Activated gamma-delta T cell treated with anti-CD3 and anti-CD28 coated beads, Interleukin-2, amount 50 U/mL, for 16 hours (primary cell): ENCODE data around the gene LRIG1.
"Not testable (repeated sequence)": the region's sequence is repeated elsewhere in the genome, so short reads cannot be mapped to it uniquely, and the experiment has no call there.

Experiments used
- DNase-seq: peaks from one replicate; pipeline ENCODE4 v3.0.0-alpha.2; 2020; ENCODE audit warnings: low read depth

LRIG1 gene

DNA sequence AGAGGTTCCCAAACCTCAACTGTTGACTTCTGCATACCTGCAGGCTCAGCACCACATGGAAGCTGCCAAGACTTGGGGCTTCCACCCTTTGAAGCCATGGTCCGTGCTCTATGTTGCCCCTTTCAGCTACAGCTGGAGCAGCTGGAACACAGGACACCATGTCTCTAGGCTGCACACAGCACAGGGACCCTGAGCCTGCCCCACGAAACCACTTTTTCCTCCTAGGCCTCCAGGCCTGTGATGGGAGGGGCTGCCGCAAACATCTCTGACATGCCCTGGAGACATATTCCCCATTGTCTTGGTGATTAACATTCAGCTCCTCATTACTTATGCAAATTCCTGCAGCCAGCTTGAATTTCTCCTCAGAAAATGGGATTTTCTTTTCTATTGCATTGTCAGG, 78.9 kb downstream of the LRIG1 start:
- not testable (repeated sequence) for DNase-seq

DNA sequence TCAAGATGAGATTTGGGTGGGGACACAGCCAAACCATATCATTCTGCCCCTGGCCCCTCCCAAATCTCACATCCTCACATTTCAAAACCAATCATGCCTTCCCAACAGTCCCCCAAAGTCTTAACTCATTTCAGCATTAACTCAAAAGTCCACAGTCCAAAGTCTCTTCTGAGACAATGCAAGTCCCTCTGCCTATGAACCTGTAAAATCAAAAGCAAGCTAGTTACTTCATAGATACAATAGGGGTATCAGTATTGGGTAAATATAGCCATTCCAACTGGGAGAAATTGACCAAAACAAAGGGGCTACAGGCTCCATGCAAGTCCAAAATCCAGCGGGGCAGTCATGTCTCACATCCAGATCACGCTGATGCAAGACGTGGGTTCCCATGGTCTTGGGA, 79.7 kb downstream of the LRIG1 start:
- DNase-seq: not testable (repeated sequence)

DNA sequence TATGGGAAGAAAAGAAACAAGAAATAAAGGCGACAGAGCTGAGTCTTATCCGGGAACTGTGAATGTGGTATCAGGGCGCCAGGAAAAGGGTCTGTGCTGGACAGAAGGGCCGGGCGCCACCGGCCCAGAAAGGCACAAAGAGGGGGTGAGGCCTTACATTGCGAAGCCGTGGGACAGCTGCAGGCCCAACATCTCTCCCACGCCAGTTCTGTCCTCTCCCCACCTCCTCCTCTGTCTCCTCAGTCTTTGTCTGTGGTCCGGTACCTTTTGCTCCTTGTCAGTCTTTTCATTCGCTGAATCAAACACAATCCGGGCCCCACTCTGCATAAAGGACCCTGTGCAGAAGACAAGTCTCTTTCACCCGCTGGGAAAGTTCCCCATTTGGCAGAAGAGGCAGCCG, 81.8 kb downstream of the LRIG1 start:
- DNase-seq: no peak

DNA sequence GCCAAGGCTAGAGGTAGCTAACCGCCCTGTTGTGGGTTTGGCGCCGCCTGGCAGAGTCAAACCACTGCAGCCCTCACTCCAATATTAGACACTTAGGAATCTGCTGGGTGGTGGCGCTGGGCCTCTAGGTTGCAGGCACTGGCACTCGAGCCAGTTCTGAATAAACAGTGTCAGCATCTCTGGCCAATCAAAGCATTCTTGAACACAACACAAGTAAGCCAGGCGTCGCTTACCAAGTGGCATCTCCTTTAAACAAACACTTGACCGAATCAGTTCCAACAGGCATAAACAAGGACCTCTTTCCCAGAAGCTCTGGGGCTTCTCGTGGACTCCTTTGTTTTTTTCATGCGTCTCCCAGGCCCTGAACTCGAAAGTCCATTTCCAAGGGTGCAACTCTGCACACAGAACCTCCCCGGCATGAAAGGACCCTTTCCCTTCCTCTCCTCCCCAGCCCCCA, 82.3 kb downstream of the LRIG1 start:
- no peak for DNase-seq

DNA sequence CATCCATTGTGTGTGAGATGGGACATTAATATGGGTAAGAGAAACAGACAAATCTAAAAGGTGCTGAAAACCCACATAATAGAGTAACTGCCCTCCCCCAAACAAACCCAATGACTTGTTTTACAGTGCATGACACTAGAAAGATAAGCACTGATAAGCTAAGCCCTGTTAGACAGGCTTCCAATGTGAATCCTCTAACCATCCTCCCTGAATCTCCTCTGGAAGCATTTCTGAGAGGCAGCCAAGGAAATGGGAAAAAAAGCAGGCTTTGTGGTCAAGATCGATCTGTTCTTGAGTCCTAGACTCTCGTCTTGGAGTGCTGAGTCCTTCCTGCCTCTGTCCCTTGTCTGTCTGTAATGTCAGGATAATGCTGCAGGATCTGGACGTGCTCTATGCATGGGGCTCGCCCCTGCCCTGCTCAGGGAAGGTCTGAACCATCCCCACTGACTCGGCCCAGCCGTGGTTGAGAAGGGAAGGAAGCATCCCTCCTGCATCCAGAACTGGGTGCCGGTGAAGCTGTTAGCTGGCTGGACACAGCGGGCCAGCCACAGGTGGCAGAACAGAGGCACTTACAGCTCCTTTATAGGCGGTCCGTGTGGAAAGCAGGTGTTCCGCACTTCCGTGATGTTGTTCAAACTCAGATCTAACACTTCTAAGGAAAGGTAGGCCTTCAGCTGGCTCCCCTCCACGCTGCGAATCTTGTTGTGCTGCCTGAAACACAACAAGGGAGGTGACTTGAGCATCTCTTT, 84.1 kb downstream of the LRIG1 start:
- no peak for DNase-seq

DNA sequence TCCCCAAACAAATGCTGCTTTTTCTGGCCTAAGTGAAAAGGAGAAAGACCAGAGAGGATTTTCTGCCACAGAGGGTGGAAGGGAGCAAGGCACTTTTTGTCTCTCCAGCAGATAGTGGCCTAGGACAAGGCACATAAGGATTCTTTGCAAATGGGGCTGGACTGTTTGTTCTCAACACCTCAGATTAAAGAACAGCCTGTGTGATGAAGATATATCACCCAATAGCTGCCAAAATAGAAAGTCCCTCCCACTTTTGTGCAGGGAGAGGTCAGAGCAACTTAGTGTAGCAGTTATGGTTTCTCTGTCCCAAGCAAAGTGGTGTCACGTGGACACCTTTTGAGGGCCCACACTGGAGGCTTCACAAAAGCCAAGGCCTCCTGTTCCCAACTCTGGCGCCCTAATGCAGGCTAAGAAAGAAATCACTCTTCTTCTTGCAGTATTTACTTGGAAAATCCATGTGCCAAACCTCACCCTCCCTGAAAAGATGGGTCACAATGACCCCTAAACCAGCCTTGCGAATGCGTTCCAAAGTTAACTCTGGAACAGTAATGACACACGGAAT, 84.9 kb downstream of the LRIG1 start:
- no peak for DNase-seq

DNA sequence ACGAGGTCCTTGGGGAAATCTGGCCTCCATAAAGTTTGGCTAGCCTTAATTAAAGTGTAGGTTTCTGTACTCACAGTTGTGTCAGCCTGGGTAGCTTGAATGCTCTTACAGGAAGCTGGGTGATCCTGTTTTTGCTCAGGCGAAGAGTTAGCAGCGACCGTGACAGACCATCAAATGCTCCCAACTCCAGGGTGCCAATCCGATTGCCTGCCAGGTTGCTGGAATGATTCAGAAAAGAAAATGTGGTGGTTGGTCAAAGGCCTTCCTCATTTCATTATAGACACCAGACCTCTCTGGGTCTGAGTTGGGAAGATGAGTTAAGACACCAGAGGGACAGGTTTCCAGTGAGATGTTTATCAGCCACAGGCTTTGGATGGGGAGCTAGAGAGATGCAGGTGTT, 86.0 kb downstream of the LRIG1 start:
- DNase-seq: no peak

DNA sequence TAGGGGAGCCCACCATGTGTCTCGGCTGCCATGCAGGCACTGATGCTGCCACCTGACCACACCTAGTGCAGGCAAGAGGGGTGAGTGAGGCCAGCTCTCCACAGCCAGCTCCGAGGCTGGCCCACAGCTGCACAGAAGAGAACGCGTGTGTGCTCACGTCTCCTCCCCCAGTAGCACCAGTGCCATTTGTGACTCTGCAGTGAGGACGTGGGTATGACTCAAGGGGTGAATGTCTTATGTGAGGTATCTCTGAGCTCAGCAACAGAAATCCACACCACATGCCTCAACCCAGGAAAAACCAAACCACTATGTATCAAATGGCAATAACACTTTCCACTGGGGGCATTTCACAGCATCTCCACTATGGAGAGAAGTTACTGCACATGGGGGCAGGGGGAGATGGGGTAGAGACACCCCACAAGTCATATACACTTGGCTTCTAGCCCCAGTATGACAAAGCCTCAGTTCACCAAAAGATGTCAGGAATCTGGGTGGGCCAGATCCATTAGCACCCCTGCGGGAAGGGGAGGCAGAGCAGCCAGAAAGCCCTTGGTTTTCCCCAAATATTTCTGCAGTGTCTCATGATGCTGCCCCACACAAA, 87.6 kb downstream of the LRIG1 start:
- DNase-seq: no peak

DNA sequence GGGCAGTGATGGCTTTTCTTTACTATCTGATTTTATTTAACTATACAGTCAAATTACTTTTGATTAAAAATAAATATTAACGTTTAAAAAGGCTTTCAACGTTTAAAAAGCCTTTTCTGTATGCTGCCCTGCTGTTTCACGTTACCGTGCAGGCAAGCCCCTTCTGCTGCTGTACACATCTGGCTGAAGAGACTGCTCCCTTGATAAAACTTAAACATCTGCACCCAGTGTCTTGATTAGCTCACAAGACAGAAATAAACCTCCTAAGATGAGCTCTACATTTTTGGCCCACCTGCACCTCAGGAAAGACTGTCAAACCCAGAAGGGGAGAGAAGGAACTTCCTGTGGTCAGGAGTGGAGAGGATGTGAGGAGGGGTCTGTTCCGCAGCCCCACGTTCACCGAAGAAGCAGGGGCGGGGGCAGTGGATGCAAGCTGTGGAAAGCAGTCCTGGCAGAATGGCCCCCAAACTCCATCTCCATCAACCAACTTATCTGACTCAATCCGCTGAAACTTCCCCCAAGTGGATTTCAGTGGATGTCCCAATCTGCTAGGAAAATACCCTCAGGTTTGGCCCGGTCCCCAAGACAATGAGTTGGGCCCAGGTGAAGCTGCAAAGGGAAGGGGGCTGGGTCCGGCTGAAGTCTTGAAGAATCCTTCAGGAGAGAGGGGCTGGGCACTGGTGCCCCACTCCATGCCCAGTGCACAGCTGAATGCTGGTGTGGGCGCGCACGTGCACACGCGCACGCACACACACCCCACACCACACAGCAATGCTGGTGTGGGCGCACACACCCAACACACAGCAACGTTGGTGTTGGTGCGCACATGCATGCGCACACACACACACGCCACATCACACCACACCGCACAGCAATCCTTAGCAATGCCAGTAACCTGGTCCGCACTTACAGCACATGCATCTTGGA, 88.6 kb downstream of the LRIG1 start:
- DNase-seq: no peak

DNA sequence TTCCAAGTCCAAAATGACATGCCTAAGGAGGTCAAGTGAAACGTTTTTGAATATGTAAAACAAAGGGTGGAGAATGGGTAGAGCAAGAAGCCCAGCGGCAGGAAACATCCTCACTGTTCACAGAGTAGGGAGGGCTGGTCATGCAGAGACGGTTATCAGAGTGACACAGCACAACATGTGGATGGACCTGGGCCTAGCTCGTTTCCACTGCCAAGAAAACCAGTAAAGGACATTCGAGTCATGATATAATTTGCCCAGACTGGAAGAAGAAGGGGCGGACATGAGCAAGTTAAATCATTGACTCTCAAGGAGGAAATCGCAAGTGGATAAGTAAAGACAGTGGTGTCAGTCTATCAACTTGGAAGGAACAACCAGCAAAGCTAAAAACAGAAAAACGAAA, 89.3 kb downstream of the LRIG1 start:
- DNase-seq: no peak

DNA sequence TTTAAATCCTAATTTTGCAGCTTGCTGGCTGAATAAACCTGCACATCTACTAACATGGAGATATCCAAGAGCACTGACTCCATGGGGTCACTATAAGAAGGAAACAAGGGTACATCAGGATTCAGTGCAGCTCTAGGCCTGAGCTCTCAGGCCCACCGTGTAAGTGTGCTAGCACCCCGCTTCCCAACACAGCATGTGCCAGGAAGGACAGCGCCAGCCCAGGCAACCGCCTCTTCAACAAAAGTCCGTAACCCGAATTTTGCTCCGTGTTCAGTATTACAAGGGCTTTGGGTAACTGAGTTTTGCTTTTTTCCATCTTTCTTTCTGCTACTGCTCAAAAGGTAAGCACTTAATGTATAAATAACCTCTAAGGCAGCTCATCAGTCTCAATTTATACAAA, 89.8 kb downstream of the LRIG1 start:
- DNase-seq: no peak

DNA sequence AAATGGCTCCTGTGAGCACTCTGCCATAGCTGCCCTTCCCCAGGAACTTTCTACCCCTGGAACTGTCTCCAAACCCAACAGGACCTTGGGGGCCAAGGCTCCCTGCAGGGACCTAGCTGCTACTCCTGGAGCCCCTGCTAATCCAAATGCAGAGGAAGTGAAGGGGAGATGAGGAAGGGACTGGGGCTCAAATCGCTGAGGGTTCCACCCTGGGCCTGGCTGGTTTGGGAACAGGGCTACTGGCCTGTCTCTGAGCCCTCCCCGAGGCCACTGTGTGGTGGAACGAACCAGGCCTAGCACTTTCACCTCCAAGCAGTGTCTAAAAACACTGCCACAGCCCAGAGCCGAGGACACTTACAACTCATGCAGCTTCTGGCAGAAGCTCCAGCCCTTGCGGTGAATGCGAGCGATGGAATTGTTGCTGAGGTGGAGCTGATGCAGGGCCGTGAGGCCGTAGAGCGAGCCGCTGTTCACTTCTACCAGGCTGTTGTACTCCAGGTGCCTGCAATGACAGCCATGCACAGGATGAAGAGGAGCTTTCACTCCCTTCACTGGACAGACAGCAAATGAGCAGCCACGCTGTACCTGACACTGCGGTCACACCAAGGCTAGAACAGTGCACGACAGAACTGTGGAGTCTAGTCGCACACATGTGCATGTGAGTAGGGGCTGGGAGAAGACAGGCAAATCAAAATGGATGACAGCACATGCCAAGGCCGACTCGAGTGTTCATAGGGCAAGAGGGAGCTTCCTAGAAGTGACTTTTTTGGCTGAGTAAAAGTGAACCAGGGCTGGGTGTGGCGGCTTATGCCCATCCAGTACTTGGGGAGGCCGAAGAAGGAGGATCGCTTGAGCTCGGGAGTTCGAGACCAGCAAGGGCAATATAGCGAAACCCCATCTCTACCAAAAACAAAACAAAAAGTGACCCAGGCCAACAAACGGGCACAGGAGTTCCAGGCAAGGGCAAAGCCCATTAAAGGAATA, 90.8 kb downstream of the LRIG1 start:
- no peak for DNase-seq

DNA sequence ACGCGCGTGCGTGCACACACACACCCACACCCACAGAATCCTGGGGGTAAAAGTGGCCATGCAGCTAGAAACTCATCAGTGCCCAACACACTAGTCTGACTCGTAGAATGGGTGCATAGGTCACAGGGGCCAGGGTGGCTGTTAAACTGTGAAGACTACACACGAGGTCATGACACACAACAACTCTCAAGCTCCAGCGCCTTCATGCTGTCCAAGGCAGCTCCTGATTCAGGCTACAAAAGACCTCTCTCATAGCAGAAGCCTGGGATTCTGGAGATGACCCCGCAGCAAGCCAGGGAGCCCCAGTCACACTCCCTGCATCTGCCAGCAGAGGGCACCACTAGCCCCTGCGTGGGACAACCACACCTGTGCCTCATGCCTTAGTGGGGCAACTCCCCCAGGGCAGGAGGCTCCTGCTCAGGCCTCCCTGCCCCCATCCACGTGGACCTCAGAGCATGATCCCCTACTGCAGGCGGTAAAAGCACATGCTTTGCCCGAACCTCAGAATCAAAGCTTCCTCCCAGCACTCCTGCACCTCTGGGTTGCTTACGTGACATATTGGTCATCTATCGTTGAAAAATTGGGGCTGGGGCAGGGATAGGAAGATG, 93.1 kb downstream of the LRIG1 start:
- peak; percentile 63 for DNase-seq

DNA sequence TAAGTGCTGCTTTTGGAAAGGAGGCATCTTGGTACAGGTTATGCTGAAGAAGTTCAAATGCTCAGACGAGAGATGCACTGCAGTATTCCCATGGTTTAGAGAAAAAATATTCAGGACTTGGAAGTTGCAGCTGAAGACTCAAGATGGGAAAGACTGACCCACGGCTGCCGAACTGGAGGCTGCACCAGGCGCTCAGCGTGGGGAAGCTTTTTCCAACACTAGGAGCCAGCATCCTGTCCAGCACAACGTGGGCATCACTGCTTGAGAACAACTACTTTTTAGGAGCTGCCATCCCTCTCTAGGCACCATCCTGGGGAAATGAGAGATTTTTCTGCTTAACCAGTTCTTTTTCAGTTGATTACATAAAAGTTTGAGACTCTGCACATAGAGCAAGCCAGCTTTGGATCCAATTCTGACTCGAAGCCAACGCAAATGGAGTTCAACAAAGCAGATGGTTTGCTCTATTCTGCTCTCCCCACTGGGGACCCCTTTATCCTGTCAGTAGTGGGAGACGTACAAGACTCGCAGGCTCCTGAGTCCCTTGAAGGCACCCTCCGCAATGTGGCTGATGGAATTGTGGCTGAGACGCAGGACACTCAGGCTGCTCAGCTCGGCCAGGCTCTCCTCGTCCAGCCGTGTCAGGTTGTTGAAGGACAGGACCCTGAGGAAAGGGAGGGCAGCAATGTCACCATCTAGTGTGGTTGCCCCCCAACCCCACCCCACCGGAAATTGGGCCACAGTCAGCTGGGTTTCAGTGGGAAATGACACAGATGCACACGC, 93.8 kb downstream of the LRIG1 start:
- no peak for DNase-seq

DNA sequence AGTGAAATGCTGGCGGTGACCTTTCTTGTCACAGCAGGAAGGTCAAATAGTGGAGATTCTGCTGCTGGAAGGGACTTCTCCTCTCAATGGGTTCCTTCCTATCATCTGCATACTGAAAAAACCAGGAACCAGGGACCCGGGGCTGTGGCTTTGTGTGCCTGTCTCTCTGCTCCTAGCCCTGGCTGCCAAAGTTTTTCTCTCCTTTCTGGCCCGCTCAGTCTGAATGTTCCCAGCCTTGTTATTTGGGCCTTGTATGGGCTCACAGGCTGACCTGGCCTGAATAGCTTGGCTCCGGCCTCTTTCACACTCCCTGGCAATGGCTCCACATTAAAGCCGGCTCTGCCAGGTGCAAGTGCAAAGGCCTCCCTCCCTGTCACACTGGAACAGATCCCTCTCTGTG, 94.7 kb downstream of the LRIG1 start:
- no peak for DNase-seq

DNA sequence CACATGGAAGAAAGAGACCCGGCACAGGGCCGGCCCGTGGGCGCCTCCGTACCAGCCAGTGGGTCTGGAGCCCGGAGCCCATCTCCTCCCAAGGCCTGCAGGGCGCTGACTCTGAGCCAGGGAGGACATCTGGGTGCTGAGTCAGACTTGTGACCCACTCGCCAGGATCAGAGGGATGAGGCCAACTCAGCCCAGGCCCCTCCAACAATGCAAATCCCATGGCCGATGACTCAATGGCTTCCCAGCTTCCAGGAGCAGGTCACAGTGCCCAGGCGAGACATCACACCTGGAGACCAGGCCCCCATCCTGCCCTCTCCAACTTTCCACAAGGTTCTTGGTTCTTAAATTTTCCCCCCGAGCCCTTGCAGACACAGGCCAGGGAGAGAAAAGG, 95.1 kb downstream of the LRIG1 start:
- DNase-seq: no peak

DNA sequence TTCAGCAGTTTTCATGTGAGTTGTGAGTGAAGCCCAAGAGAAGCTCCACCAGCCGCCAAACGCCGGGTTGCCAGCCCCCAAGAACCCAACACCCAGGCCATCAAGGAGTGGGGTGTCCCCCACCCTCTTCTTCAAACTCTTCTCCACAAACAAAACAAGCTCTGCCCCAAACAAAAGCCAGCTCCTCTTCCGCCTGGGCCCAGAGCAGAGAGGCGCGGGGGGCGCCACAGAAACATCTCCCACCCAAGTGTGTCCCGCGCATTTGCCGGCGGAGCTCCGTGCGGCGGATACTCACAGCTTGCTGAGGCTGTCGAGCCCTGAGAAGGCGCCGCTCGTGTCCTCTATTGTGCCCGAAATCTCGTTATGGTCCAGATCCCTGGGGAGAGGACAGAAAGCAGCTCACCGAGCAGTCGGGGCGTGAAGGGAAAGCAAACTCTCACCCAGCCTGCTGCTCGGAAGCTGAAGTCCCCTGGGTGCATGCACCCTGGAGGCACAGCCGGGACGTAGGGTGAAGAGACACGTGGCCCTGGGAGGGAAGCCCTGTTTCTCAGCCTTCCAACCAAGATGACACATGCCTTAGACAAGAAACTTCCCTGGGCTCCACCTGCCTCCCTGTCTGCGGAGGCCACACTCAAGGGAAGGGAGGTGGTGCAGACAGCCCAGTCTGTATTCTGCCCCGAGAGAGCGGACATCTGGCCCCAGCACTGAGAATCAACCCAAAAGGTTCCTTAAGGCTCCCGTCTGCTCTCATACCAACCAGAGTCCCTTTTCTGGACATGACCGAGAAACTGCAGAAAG, 95.7 kb downstream of the LRIG1 start:
- no peak for DNase-seq

DNA sequence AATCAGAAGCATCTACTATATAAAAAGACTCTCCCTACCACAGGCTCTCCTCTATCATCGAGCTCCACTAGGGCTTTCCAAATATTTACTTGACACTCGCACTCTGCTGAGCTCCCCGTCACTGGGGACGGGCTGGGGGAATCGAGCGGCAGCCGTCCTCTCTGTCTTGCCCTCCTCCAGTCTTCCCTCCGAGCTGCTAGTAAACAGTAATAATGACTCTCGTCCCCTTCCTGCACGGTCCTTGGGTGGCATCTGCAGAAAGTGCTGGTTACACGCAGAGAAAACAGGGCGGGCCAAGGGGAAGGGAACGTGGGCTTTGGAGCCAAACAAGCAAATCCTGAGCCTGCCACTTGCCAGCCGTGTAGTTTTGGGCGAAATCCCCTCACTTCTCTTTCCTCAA, 96.6 kb downstream of the LRIG1 start:
- DNase-seq: no peak

DNA sequence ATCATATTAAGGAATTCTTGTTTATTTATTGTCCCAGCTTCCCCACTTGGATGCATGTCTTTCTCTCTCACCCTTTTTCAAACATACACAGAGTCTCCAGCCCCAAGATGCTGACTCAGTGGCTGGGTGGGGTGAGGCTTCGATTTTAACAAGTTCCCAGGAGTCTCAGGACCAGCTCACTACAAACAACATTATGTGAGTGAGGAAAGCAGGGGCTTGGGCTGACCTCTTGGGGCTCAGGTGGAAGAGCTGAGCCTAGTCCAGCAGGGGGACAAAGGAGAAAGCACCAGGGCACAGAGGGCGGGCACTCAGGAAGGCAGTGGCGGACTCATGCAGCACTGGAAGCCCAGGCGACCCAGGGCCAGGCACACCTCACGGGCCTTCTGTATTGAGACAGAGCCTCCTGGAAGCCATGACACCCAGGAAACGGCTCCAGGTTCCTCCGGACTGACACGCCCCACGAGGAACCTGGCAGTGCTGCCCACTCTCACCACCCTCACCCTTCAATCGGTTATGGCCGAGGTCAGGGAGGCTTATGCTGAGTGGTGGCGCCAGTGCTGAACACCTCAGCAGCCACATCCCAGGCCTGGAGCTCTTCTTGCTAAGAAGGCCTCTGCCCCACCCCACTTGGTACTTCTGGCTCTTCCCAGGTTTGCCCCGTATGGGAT, 97.4 kb downstream of the LRIG1 start:
- DNase-seq: no peak
